Stomach (tissue), 9 donors: ENCODE results near the gene CHST9. TPM values are rescaled to one million over a fixed set of nuclear protein-coding genes. Genes with fewer than 3 reads are reported as not detected.
A peak's percentile ranks its signal among the peaks of the same experiment; 100 is the strongest.

Source experiments
- DNase-seq, 2 donors: peaks; one replicate each; pipeline versions ENCODE4 v3.0.0 to v3.0.0-alpha.2; 2013 to 2019
- H3K27ac ChIP-seq, 5 donors: fragments of 200-600 bp in 4 of 5; sonication (generic) in 4 of 5; one replicate each; pipeline ENCODE4 v1.5.1; 2013 to 2019; ENCODE audit warnings: mild to moderate bottlenecking in 1 of 5, moderate library complexity in 1 of 5
- H3K27me3 ChIP-seq, 3 donors: fragments of 200-600 bp; sonication (generic); one replicate each; pipeline ENCODE4 v1.5.1; 2017 to 2019; ENCODE audit warnings: mixed run types in 1 of 3
- H3K36me3 ChIP-seq, 4 donors: fragments of 200-600 bp; sonication (generic); 1 replicate in 3 of 4; 2 replicates in 1 of 4; pipeline ENCODE4 v1.5.1; 2016 to 2019
- H3K4me1 ChIP-seq, 4 donors: fragments of 200-600 bp; sonication (generic); one replicate each; pipeline ENCODE4 v1.5.1; 2016 to 2019
- H3K4me3 ChIP-seq, 4 donors: fragments of 200-600 bp; sonication (generic) in 3 of 4; one replicate each; pipeline ENCODE4 v1.5.1; 2016 to 2019; ENCODE audit warnings: mild to moderate bottlenecking in 1 of 4
- H3K9me3 ChIP-seq, 4 donors: fragments of 200-600 bp; sonication (generic); one replicate each; pipeline ENCODE4 v1.5.1; 2016 to 2019
- EP300 ChIP-seq: sonication (generic); formaldehyde crosslinking; IDR thresholded peaks from one replicate; pipeline ENCODE4 v1.6.1; 2017; ENCODE audit warnings: antibody characterized with exemption
- POLR2A ChIP-seq, 4 donors: fragments of 450-650 bp; IDR thresholded peaks; one replicate each; pipeline ENCODE4 v1.6.1; 2016; ENCODE audit warnings: antibody characterized with exemption in 4 of 4, control low read depth in 2 of 4, mild to moderate bottlenecking in 1 of 4, moderate library complexity in 1 of 4
- POLR2AphosphoS5 ChIP-seq, 3 donors: sonication (generic); formaldehyde crosslinking; IDR thresholded peaks; one replicate each; pipeline ENCODE4 v1.6.1; 2016; ENCODE audit warnings: antibody characterized with exemption in 3 of 3
- WGBS, 5 donors: extraction: QIAGEN DNeasy Blood & Tissue Kit in 3 of 5; methylation state at CpG; one replicate each; pipeline versions ENCODE4 v1.1.5 to v1.1.7; 2013 to 2018; 5-methylcytosine and 5-hydroxymethylcytosine counted together
- intact Hi-C: fragments of 100-400 bp; cut with DNase I; formaldehyde crosslinking; loops from one replicate; pipeline ENCODE4 v1.15.1; 2023; ENCODE audit warnings: low total_unique reads
- polyA plus RNA-seq, 3 donors: library from polyadenylated mRNA; stranded (reverse); fragments of 200-250 nt; gene quantifications; one replicate each; pipeline ENCODE4 v1.2.3, GENCODE V29; 2013
- total RNA-seq, 5 donors: library from RNA; depleted of rRNA; stranded (reverse); fragments of >200 nt; gene quantifications; one replicate each; pipeline versions ENCODE4 v1.1.0 to v1.2.3, GENCODE V29; 2014 to 2016
- TF ChIP-seq, protein P1 (sequence below), 7 experiments: fragments of 450-650 bp in 4 of 7; fragments of 200-600 bp in 3 of 7; sonication (generic) in 3 of 7; IDR thresholded peaks; one replicate each; pipeline ENCODE4 v1.5.1; 2016 to 2019; ENCODE audit warnings: antibody characterized with exemption in 7 of 7, control low read depth in 2 of 7, mild to moderate bottlenecking in 1 of 7
- donor health status: healthy with polysubstance abuse.
- donor health status: Bipolar disorder and iron deficiency.
- donor health status: healthy.

The CHST9 gene
- total and polyA plus RNA-seq, 8 donors, result 0.29 to 2.2 (median 1.1) TPM; not detected in 2

DNA sequence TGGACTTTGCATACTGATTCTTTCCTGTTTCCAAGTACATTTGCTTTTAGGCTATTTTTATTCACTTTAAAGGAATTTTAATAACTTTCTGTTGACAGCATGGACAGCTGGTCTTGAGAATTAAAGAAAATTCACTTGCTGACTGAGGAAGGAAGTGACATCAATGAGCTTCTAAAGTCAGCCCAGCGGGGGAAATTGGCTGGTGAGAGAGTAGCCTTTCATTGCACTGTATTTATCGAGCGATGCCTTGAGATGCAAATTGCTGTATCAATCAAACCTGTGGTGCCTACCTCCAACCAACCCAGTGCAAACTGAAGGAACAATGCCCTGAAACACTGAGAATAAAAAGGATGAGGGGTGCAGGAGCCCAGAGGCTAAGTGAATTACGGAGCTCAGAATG, 228.2 kb downstream of the CHST9 start:
- H3K9me3 ChIP-seq, result no peaks in the 10 kb centered on the region
- H3K4me3 ChIP-seq, result no peak overlapping the region
- TF ChIP-seq POLR2AphosphoS5 (IDR thresholded peaks at IDR 0.05), result no peak
- TF ChIP-seq, protein P1, sequence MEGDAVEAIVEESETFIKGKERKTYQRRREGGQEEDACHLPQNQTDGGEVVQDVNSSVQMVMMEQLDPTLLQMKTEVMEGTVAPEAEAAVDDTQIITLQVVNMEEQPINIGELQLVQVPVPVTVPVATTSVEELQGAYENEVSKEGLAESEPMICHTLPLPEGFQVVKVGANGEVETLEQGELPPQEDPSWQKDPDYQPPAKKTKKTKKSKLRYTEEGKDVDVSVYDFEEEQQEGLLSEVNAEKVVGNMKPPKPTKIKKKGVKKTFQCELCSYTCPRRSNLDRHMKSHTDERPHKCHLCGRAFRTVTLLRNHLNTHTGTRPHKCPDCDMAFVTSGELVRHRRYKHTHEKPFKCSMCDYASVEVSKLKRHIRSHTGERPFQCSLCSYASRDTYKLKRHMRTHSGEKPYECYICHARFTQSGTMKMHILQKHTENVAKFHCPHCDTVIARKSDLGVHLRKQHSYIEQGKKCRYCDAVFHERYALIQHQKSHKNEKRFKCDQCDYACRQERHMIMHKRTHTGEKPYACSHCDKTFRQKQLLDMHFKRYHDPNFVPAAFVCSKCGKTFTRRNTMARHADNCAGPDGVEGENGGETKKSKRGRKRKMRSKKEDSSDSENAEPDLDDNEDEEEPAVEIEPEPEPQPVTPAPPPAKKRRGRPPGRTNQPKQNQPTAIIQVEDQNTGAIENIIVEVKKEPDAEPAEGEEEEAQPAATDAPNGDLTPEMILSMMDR (IDR thresholded peaks at IDR 0.05), result no peak
- TF ChIP-seq EP300, result no peak
- peak in 1 of 2 donors; percentile 49 for DNase-seq
- 50 to 72% (median 57%) methylated on average over 4 of the region's 4 CpGs for WGBS, 5 donors
- H3K27ac ChIP-seq, result no peak overlapping the region
- H3K4me1 ChIP-seq, result no peaks in the 10 kb centered on the region
- no peaks in the 10 kb centered on the region for H3K36me3 ChIP-seq
- intact Hi-C loops, result no loop called here
- no peaks in the 10 kb centered on the region for H3K27me3 ChIP-seq

DNA sequence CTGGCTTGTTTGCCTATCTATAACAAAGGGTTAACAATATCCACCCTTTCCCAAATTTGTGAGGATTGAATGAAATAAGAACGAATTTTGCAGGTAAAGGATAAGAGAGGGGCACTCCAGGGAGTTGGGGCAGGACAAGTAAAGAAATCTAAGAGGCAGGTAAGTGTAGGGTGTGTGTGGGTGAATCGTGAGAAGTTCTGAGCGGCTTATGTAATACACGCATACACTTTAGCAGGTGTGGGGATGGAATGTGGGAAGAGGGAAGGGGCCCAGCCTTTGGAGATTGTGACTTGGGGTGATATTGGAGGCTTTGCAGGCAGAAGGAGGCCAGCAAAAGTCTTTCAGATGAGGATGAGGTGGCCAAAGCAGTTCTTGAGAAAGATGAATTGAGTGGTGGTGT, 236.4 kb downstream of the CHST9 start:
- no peaks in the 10 kb centered on the region for H3K27me3 ChIP-seq
- no peak overlapping the region for H3K27ac ChIP-seq
- H3K4me3 ChIP-seq, result no peak overlapping the region
- DNase-seq, result no peak
- no peaks in the 10 kb centered on the region for H3K9me3 ChIP-seq
- H3K36me3 ChIP-seq, result no peaks in the 10 kb centered on the region
- intact Hi-C loops, result no loop called here
- H3K4me1 ChIP-seq, result no peaks in the 10 kb centered on the region
- TF ChIP-seq EP300 (no peak), POLR2AphosphoS5 (IDR thresholded peaks at IDR 0.05) (no peak), POLR2A (IDR thresholded peaks at IDR 0.05) (no peak)
- TF ChIP-seq, protein P1 (IDR thresholded peaks at IDR 0.05), result no peak
- 80 to 86% (median 82%) methylated on average over 4 of the region's 4 CpGs for WGBS, 5 donors

DNA sequence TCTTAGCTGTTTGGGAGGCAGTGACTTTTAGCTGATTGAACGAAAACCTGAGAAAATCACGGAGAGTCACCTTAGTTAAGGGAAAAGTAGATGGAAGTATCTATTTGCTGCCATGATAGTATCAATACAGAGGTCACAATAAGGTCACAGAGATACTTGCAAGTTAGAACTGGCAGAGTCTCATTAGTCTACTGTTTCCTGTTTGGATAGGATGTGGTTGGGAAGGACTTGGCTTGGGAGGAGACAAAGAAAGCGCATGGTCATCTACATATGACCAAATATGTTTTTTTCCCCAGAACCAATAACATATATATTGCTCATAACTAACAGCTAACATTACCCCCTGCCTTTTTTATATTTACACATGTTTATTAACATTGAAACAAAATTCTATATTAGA, 241.2 kb downstream of the CHST9 start:
- Histone ChIP-seq H3K36me3 (no peaks in the 10 kb centered on the region), H3K27me3 (no peaks in the 10 kb centered on the region)

DNA sequence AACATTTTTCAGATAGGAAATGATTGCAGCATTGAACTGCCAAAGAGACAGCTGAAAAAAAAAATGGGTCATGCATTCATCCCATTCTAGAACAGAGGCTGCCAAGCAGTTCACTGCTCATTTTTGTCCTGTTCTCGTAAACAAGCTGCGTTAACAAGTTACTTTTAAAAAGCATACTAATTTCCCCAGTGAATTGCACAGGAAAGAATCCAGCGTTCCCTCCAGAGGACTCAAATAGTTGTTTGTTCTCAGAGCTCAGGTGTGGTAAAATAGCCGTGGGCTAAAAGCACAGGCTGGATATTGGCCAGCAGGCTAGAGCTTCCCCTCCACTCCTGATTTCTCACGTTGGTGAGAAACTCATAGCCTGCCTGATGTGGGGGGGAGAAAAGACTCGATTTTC, 243.5 kb downstream of the CHST9 start:
- WGBS, 5 donors, result 45 to 62% (median 55%) methylated on average over 6 of the region's 6 CpGs
- no peaks in the 10 kb centered on the region for H3K4me1 ChIP-seq
- no peak for DNase-seq
- TF ChIP-seq, protein P1 (IDR thresholded peaks at IDR 0.05), result no peak
- no peak for TF ChIP-seq POLR2AphosphoS5 (IDR thresholded peaks at IDR 0.05)
- no peak for TF ChIP-seq EP300
- TF ChIP-seq POLR2A (IDR thresholded peaks at IDR 0.05), result no peak
- H3K27ac ChIP-seq, result no peak overlapping the region
- intact Hi-C loops, result no loop called here
- no peaks in the 10 kb centered on the region for H3K36me3 ChIP-seq
- H3K27me3 ChIP-seq, result no peaks in the 10 kb centered on the region
- H3K9me3 ChIP-seq, result no peaks in the 10 kb centered on the region
- no peak overlapping the region for H3K4me3 ChIP-seq

More for the DNA sequence above, 241.2 kb downstream of the CHST9 start:
- TF ChIP-seq POLR2AphosphoS5 (IDR thresholded peaks at IDR 0.05), result no peak
- TF ChIP-seq EP300, result no peak
- TF ChIP-seq, protein P1 (IDR thresholded peaks at IDR 0.05), result no peak
- TF ChIP-seq POLR2A (IDR thresholded peaks at IDR 0.05), result no peak
- 85 to 93% (median 88%) methylated on average over 3 of the region's 3 CpGs for WGBS, 5 donors
- Histone ChIP-seq H3K9me3 (no peaks in the 10 kb centered on the region), H3K4me3 (no peak overlapping the region), H3K4me1 (no peaks in the 10 kb centered on the region), H3K27ac (no peak overlapping the region)
- intact Hi-C loops, result no loop called here
- DNase-seq, result no peak
